ENCODE results near the gene PRKAA2.

Gene PRKAA2

GRCh38 chr1:56670350-56670749 lies 25.2 kb downstream of the PRKAA2 start:
- DNase-seq (ENCODE audit: extremely low spot score), result no peak
- no peak for TF ChIP-seq CTCF (IDR thresholded peaks at IDR 0.05; ENCODE audit: control extremely low read depth, extremely low read depth, low read depth, missing control alignments)
- ChIA-PET CTCF (no interaction called here), POLR2A (no interaction called here)

GRCh38 chr1:56671085-56671484 lies 26.0 kb downstream of the PRKAA2 start:
- TF ChIP-seq CTCF (IDR thresholded peaks at IDR 0.05; ENCODE audit: control extremely low read depth, extremely low read depth, low read depth, missing control alignments), result no peak
- ChIA-PET POLR2A (no interaction called here), CTCF (no interaction called here)
- no peak for DNase-seq (ENCODE audit: extremely low spot score)

- ChIA-PET POLR2A (no interaction called here), CTCF (no interaction called here)
- no peak for TF ChIP-seq CTCF (IDR thresholded peaks at IDR 0.05; ENCODE audit: control extremely low read depth, extremely low read depth, low read depth, missing control alignments)
- DNase-seq (ENCODE audit: extremely low spot score), result no peak
These were observed 26.4 kb downstream of the PRKAA2 start for GRCh38 chr1:56671542-56671941.

GRCh38 chr1:56672579-56672978 lies 27.5 kb downstream of the PRKAA2 start:
- no peak for TF ChIP-seq CTCF (IDR thresholded peaks at IDR 0.05; ENCODE audit: control extremely low read depth, extremely low read depth, low read depth, missing control alignments)
- ChIA-PET CTCF (no interaction called here), POLR2A (no interaction called here)
- no peak for DNase-seq (ENCODE audit: extremely low spot score)

- CTCF ChIA-PET, result no interaction called here
- no peak for DNase-seq (ENCODE audit: extremely low spot score)
- POLR2A ChIA-PET, result no interaction called here
- TF ChIP-seq CTCF (IDR thresholded peaks at IDR 0.05; ENCODE audit: control extremely low read depth, extremely low read depth, low read depth, missing control alignments), result no peak
These were observed 30.6 kb downstream of the PRKAA2 start for GRCh38 chr1:56675763-56676162.

GRCh38 chr1:56676571-56677035 lies 31.5 kb downstream of the PRKAA2 start:
- CTCF ChIA-PET, result interaction anchor here (1.4 to 1.5 kb wide), 2 partner anchors 14 to 33 kb away, joined by 3 to 4 read pairs; no protein-coding TSS in a partner anchor
- no peak for DNase-seq (ENCODE audit: extremely low spot score)
- POLR2A ChIA-PET, result no interaction called here
- TF ChIP-seq CTCF (IDR thresholded peaks at IDR 0.05; ENCODE audit: control extremely low read depth, extremely low read depth, low read depth, missing control alignments), result no peak

GRCh38 chr1:56683569-56683968 lies 38.5 kb downstream of the PRKAA2 start:
- ChIA-PET POLR2A (no interaction called here), CTCF (no interaction called here)
- no peak for TF ChIP-seq CTCF (IDR thresholded peaks at IDR 0.05; ENCODE audit: control extremely low read depth, extremely low read depth, low read depth, missing control alignments)
- DNase-seq (ENCODE audit: extremely low spot score), result no peak
